ENCODE measurements around the gene CTDSP1.

Gene CTDSP1

DNA sequence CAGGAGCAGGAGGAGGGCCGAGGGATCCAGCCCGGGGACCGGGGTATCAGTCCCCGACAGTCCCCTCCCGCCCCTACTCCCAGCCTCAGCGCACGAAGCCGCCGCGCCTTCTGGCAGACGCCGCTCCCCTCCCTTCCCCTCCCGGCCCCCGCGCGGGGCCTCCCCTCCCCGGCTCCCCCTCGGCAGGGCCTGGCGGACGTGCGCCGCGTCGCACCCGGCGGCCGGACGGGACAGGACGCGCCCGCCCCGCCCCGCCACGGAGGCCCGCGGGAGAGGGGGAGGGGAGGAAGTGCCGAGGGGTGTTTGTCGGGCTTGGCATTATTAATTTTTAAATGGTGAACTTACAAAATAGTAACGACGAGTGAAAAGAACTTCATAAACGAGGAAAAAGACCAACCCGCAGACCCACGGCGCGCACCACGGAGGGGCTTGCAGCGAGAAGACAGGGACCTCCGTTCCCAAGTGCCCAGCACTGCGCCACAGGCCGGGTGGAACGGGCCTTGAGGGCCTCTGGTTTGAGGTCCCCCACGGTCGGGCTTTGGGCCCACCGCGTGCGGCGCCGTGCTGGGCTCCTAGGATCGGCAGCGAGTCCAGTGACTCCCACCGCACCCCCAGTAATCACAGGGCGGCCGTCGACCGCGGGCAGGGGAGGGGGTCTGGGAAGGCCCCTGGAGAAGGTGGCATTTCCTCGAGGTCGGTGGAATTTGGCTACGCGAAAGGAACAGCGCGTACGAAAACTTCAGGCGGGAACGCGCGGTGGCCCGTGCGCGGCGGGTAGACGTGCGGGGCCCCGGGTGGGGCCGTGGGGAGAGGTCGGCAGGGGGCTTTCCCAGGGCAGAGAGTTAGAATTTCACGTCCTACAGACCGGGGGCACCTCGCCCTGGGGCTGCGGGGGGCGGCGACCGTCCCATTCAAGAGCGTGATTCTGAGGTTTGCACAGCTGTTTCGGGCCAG, 954 bp upstream of the CTDSP1 start:
- Histone ChIP-seq H3K9me3 (no peaks in the 10 kb centered on the region), H3K4me1 (peaks cover 27% of the 10 kb centered on the region), H3K27me3 (ENCODE audit: low read depth) (no peaks in the 10 kb centered on the region), H3K4me3 (peak overlapping the region; percentile 68), H3K36me3 (replicated peaks) (peaks cover 26% of the 10 kb centered on the region)
- in situ Hi-C loops (cut with MboI; ENCODE audit: low sequenced_read_pairs): no loop called here
- peak; percentile 41 to 77 for DNase-seq (ENCODE audit: low spot score in 2 of 2)

DNA sequence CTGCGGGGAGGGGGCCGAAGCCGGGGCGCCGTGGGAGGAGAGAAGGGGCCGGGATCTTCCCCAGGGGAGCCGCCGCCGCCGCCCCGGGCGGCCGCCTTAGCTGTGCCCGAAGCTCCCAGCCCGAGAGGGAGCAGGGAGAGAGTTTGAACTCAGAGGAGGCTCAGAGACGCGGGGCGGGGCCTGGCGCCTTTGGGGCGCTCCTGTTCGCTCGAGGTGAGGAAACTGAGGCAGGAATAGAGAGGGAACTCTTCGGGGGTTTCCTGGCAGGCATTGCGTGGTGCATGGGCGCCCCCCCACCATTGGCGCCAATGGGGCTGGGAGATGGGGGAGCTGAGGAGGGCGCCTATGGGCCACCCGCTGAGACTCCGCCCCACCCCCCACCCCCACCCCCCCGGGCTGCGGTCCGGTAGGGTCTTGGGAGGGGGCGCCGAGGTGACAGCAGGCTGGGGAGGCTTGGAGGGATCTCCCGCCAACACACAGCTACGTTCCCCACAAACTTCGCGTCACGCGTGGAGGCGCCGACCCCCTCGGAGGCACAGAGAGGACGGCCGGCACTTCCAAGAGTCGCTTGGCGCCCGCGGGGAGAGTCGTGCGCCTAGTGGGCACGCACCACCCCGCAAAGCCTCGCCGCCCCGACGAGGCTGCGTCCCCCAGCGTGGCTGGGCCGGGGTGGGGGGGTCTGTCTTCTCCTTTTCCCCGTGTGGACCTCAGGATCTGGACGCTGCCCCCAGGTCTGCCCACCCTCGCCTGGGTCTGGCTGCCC, 680 bp downstream of the CTDSP1 start:
- H3K4me3 ChIP-seq: peak overlapping the region; percentile 68
- H3K27me3 ChIP-seq (ENCODE audit: low read depth): no peaks in the 10 kb centered on the region
- DNase-seq (ENCODE audit: low spot score in 2 of 2): peak in 1 of 2 experiments; percentile 48
- H3K36me3 ChIP-seq (replicated peaks): peaks cover 38% of the 10 kb centered on the region
- H3K4me1 ChIP-seq: peaks cover 27% of the 10 kb centered on the region
- in situ Hi-C loops (cut with MboI; ENCODE audit: low sequenced_read_pairs): loop anchor here (10.0 kb wide), 1 partner anchor 244 kb away; no protein-coding TSS in a partner anchor
- no peaks in the 10 kb centered on the region for H3K9me3 ChIP-seq

DNA sequence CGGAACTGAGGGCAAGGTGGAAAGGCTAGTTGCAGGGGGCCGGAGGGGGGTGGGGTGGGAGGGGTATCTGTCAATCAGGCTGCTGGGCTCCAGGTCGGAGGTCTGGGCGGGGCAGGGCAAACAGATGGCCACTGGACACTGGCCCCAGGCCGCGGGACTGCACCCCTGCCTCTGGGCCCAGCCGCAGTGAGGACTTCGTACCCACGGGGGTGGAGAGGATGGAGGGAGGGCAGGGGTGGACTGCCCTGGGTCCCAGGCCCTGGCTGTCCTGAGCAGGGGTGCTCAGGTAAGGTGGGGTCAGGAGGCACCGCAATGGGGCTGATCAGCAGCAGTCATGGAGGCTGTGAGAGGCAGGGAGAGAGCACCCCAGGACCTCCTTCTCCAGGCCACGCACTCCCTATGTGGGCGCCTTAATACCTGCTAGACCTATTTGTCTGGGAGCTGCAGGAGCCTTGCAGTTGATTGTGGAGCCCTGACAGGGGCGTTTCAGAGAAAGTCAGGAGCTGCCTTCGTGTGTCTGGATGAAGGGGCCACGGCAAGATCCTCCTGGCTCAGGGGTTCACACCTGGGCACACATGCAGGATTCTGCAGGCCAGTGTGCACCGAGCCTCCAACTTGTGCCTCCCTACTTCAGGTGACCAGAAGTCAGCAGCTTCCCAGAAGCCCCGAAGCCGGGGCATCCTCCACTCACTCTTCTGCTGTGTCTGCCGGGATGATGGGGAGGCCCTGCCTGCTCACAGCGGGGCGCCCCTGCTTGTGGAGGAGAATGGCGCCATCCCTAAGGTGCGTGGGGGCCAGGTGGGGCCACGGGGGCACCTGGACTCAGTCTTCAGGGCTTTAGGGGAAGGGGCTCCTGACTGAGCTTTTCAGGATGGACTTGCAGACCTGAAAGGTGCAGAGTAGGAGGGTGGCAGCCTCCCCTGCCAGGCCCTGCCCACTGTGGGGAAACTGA, 1.5 kb downstream of the CTDSP1 start:
- no peak for DNase-seq (ENCODE audit: low spot score in 2 of 2)
- Histone ChIP-seq H3K36me3 (replicated peaks) (peaks cover 43% of the 10 kb centered on the region), H3K27me3 (ENCODE audit: low read depth) (no peaks in the 10 kb centered on the region), H3K9me3 (no peaks in the 10 kb centered on the region), H3K4me3 (peak overlapping the region; percentile 68), H3K4me1 (peaks cover 30% of the 10 kb centered on the region)
- in situ Hi-C loops (cut with MboI; ENCODE audit: low sequenced_read_pairs): loop anchor here (10.0 kb wide), 1 partner anchor 244 kb away; no protein-coding TSS in a partner anchor

DNA sequence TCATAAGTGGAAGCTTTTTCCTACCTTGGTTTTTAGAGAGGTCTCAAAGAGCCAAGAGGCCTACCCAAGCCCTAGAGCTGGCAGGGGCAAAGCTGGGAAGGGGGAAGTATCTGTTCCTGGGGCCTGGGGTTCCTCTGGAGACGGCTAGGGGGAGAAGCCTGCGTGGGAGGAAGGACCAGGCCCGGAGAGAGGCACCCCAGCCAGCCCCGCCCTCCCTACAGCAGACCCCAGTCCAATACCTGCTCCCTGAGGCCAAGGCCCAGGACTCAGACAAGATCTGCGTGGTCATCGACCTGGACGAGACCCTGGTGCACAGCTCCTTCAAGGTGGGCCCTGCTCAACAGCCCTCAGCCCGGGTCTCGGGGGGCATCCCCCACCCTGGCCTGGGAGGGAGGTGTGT, 2.2 kb downstream of the CTDSP1 start:
- DNase-seq (ENCODE audit: low spot score in 2 of 2): no peak
- Histone ChIP-seq H3K4me3 (peak overlapping the region; percentile 68; the same call in 1 of the 2 replicates), H3K4me1 (peaks cover 29% of the 10 kb centered on the region), H3K36me3 (replicated peaks) (peaks cover 43% of the 10 kb centered on the region), H3K27me3 (ENCODE audit: low read depth) (no peaks in the 10 kb centered on the region), H3K9me3 (no peaks in the 10 kb centered on the region)
- in situ Hi-C loops (cut with MboI; ENCODE audit: low sequenced_read_pairs): loop anchor here (10.0 kb wide), 1 partner anchor 243 kb away; no protein-coding TSS in a partner anchor

DNA sequence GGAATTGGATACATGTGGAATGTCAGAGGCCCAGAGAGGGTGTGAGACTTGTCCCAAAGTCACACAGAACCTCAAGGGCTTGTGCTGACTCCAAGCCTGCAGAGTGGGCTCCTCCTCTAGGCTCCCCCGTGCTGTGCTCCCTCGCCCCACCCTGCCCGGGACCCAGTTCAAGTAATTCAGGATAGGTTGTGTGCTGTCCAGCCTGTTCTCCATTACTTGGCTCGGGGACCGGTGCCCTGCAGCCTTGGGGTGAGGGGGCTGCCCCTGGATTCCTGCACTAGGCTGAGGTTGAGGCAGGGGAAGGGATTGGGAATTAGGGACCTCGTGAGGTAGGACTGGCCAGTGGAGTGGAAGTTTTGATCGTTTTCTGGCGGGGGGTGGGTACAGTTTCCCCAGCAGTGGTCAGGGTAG, 2.8 kb downstream of the CTDSP1 start:
- Histone ChIP-seq H3K36me3 (replicated peaks) (peaks cover 43% of the 10 kb centered on the region), H3K9me3 (no peaks in the 10 kb centered on the region), H3K4me3 (no peak overlapping the region), H3K27me3 (ENCODE audit: low read depth) (no peaks in the 10 kb centered on the region), H3K4me1 (peaks cover 28% of the 10 kb centered on the region)
- no peak for DNase-seq (ENCODE audit: low spot score in 2 of 2)
- in situ Hi-C loops (cut with MboI; ENCODE audit: low sequenced_read_pairs): loop anchor here (10.0 kb wide), 1 partner anchor 242 kb away; no protein-coding TSS in a partner anchor

DNA sequence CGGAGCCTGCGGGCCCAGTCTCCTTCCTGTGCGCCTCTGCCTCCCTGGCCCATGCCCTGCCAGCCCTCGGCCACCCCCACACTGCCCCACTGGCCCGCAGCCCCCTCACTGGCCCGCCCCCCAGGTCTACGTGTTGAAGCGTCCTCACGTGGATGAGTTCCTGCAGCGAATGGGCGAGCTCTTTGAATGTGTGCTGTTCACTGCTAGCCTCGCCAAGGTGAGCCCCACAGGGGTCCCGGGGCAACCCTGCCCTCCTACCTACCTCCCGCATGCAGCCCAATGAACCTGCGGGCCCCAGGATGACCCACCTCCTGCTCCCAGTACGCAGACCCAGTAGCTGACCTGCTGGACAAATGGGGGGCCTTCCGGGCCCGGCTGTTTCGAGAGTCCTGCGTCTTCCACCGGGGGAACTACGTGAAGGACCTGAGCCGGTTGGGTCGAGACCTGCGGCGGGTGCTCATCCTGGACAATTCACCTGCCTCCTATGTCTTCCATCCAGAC, 3.3 kb downstream of the CTDSP1 start:
- in situ Hi-C loops (cut with MboI; ENCODE audit: low sequenced_read_pairs): loop anchor here (10.0 kb wide), 1 partner anchor 242 kb away; no protein-coding TSS in a partner anchor
- H3K4me3 ChIP-seq: no peak overlapping the region
- no peaks in the 10 kb centered on the region for H3K9me3 ChIP-seq
- no peaks in the 10 kb centered on the region for H3K27me3 ChIP-seq (ENCODE audit: low read depth)
- H3K4me1 ChIP-seq: peaks cover 31% of the 10 kb centered on the region
- no peak for DNase-seq (ENCODE audit: low spot score in 2 of 2)
- peaks cover 43% of the 10 kb centered on the region for H3K36me3 ChIP-seq (replicated peaks)

DNA sequence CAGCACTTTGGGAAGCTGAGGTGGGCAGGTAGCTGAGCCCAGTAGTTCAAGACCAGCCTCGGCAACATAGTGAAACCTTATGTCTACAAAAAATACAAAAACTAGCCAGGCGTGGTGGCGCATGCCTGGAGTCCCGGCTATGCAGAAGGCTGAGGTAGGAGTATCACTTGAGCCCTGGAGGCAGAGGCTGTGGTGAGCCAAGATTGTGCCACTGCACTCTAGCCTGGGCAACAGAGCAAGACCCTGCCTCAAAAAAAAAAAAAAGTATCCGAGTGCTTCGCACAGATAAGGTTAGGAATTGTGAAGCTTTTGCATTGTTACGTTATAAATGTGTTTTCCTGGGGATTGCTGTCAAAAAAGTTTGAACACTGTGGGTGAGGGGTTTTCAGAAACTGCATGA, 4.1 kb downstream of the CTDSP1 start:
- no peaks in the 10 kb centered on the region for H3K9me3 ChIP-seq
- peaks cover 43% of the 10 kb centered on the region for H3K36me3 ChIP-seq (replicated peaks)
- H3K27me3 ChIP-seq (ENCODE audit: low read depth): no peaks in the 10 kb centered on the region
- H3K4me3 ChIP-seq: no peak overlapping the region
- DNase-seq (ENCODE audit: low spot score in 2 of 2): no peak
- H3K4me1 ChIP-seq: peaks cover 26% of the 10 kb centered on the region
- in situ Hi-C loops (cut with MboI; ENCODE audit: low sequenced_read_pairs): loop anchor here (10.0 kb wide), 1 partner anchor 241 kb away; no protein-coding TSS in a partner anchor

DNA sequence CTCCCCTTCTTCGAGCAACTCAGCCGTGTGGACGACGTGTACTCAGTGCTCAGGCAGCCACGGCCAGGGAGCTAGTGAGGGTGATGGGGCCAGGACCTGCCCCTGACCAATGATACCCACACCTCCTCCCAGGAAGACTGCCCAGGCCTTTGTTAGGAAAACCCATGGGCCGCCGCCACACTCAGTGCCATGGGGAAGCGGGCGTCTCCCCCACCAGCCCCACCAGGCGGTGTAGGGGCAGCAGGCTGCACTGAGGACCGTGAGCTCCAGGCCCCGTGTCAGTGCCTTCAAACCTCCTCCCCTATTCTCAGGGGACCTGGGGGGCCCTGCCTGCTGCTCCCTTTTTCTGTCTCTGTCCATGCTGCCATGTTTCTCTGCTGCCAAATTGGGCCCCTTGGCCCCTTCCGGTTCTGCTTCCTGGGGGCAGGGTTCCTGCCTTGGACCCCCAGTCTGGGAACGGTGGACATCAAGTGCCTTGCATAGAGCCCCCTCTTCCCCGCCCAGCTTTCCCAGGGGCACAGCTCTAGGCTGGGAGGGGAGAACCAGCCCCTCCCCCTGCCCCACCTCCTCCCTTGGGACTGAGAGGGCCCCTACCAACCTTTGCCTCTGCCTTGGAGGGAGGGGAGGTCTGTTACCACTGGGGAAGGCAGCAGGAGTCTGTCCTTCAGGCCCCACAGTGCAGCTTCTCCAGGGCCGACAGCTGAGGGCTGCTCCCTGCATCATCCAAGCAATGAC, 4.8 kb downstream of the CTDSP1 start:
- no peak for DNase-seq (ENCODE audit: low spot score in 2 of 2)
- H3K4me1 ChIP-seq: peaks cover 21% of the 10 kb centered on the region
- H3K4me3 ChIP-seq: no peak overlapping the region
- no peaks in the 10 kb centered on the region for H3K27me3 ChIP-seq (ENCODE audit: low read depth)
- in situ Hi-C loops (cut with MboI; ENCODE audit: low sequenced_read_pairs): loop anchor here (10.0 kb wide), 1 partner anchor 240 kb away; no protein-coding TSS in a partner anchor
- peaks cover 43% of the 10 kb centered on the region for H3K36me3 ChIP-seq (replicated peaks)
- no peaks in the 10 kb centered on the region for H3K9me3 ChIP-seq

DNA sequence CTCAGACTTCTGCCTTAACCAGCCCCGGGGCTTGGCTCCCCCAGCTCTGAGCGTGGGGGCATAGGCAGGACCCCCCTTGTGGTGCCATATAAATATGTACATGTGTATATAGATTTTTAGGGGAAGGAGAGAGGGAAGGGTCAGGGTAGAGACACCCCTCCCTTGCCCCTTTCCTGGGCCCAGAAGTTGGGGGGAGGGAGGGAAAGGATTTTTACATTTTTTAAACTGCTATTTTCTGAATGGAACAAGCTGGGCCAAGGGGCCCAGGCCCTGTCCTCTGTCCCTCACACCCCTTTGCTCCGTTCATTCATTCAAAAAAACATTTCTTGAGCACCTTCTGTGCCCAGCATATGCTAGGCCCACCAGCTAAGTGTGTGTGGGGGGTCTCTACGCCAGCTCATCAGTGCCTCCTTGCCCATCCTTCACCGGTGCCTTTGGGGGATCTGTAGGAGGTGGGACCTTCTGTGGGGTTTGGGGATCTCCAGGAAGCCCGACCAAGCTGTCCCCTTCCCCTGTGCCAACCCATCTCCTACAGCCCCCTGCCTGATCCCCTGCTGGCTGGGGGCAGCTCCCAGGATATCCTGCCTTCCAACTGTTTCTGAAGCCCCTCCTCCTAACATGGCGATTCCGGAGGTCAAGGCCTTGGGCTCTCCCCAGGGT, 5.5 kb downstream of the CTDSP1 start:
- Histone ChIP-seq H3K4me3 (no peak overlapping the region), H3K27me3 (ENCODE audit: low read depth) (no peaks in the 10 kb centered on the region), H3K36me3 (replicated peaks) (peaks cover 43% of the 10 kb centered on the region), H3K9me3 (no peaks in the 10 kb centered on the region), H3K4me1 (peaks cover 21% of the 10 kb centered on the region)
- in situ Hi-C loops (cut with MboI; ENCODE audit: low sequenced_read_pairs): loop anchor here (10.0 kb wide), 1 partner anchor 240 kb away; no protein-coding TSS in a partner anchor
- no peak for DNase-seq (ENCODE audit: low spot score in 2 of 2)

DNA sequence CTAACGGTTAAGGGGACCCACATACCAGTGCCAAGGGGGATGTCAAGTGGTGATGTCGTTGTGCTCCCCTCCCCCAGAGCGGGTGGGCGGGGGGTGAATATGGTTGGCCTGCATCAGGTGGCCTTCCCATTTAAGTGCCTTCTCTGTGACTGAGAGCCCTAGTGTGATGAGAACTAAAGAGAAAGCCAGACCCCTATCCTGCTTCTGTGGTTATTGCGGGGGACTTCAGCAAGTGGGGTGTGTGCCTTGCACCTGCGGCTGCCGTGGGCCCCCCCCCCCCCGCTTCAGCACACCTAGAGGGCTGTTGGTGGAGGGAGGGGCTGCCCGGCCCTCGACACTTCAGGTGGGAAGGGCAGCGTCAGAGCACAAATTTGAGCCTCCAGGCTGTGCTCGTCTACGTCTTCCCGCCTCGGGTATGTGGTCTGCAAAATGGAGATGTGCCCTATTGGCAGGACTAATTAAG, 6.1 kb downstream of the CTDSP1 start:
- Histone ChIP-seq H3K36me3 (replicated peaks) (peaks cover 43% of the 10 kb centered on the region), H3K27me3 (ENCODE audit: low read depth) (no peaks in the 10 kb centered on the region), H3K4me3 (peak overlapping the region; percentile 21), H3K4me1 (peaks cover 21% of the 10 kb centered on the region), H3K9me3 (no peaks in the 10 kb centered on the region)
- no peak for DNase-seq (ENCODE audit: low spot score in 2 of 2)
- in situ Hi-C loops (cut with MboI; ENCODE audit: low sequenced_read_pairs): loop anchor here (10.0 kb wide), 1 partner anchor 239 kb away; no protein-coding TSS in a partner anchor

DNA sequence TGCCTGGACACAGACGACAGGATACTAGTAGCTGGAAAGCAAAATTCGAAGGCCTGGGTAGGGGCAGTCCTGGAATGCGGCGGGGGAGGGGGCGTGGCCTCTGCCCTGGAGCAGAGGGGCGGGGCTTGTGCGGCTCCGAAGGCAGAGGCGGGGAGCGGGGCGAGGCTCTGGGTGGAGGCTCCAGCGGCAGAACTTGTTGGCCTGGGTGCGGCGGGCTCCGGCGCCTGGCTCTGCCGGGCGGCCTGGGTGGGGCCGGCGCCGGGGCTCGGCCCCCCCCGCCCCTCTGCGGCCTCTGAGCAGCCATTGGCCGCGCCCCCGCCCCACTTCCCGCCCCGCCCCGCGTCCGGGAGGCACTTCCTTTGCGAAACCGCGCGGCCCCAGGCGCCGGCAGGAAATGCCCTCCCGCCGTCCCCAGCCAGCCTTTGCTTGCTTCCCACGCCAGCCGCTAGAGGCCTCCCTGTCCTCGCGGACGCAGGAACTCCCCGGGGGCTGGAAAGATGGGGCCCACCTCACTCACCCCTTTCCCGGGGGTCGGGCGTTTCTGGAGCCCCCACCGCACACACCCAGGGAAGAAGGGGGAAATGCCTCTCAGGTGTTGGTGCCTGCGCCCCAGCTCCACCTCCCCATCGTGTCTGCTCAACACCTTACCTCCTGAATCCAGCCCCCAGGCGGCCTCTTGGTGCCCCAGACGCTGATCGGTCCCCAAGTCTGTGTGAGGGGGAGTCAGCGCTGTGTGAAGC, 6.7 kb downstream of the CTDSP1 start:
- Histone ChIP-seq H3K4me3 (peak overlapping the region; percentile 31), H3K36me3 (replicated peaks) (peaks cover 39% of the 10 kb centered on the region), H3K4me1 (peaks cover 21% of the 10 kb centered on the region), H3K27me3 (ENCODE audit: low read depth) (no peaks in the 10 kb centered on the region), H3K9me3 (no peaks in the 10 kb centered on the region)
- DNase-seq (ENCODE audit: low spot score in 2 of 2): peak; percentile 95 to 99
- in situ Hi-C loops (cut with MboI; ENCODE audit: low sequenced_read_pairs): loop anchor here (10.0 kb wide), 1 partner anchor 238 kb away; no protein-coding TSS in a partner anchor
